Fibroblast of pulmonary artery (primary cell): Measurements from ENCODE around the gene SEMA3D.

Source experiments
- DNase-seq: peaks from one replicate; pipeline ENCODE4 v3.0.0-alpha.2; 2010; ENCODE audit warnings: low read depth
- H3K4me3 ChIP-seq: replicated peaks from 2 replicates; pipeline ENCODE4 v1.5.1; 2011; ENCODE audit warnings: low read depth, mild to moderate bottlenecking, control low read depth, low read length, moderate library complexity
- CTCF ChIP-seq: IDR thresholded peaks from 2 replicates; pipeline ENCODE4 v1.5.1; 2011; ENCODE audit warnings: mild to moderate bottlenecking, control low read depth, low read length, inconsistent platforms; ENCODE audit errors: missing control alignments

The SEMA3D gene

GRCh38 chr7:84949501-84949900 lies 237.4 kb downstream of the SEMA3D start:
- peak; percentile 10 for DNase-seq
- no peak for TF ChIP-seq CTCF
- no peak overlapping the region for H3K4me3 ChIP-seq

GRCh38 chr7:84949067-84949466 lies 237.8 kb downstream of the SEMA3D start:
- DNase-seq = peak; percentile 44

GRCh38 chr7:84948634-84949033 lies 238.2 kb downstream of the SEMA3D start:
- no peak for DNase-seq
- TF ChIP-seq CTCF = no peak
- H3K4me3 ChIP-seq = no peak overlapping the region

More at GRCh38 chr7:84949067-84949466, 237.8 kb downstream of the SEMA3D start:
- H3K4me3 ChIP-seq = no peak overlapping the region
- TF ChIP-seq CTCF = no peak

GRCh38 chr7:84946549-84946948 lies 240.3 kb downstream of the SEMA3D start:
- no peak overlapping the region for H3K4me3 ChIP-seq
- no peak for DNase-seq
- TF ChIP-seq CTCF = no peak
